OCI-LY1 (cell line): Measurements from ENCODE around the gene SRSF8.
"Not testable (repeated sequence)": the region's sequence is repeated elsewhere in the genome, so short reads cannot be mapped to it uniquely, and the experiment has no call there.

ENCODE experiments used
- CTCF ChIP-seq: fragments of 200-600 bp; sonication (generic), shearing (Covaris generic); IDR thresholded peaks from 2 replicates; pipeline ENCODE4 v1.5.1; 2017; ENCODE audit warnings: mild to moderate bottlenecking, antibody characterized with exemption, low read length, moderate library complexity, mixed read lengths
- EZH2 ChIP-seq: fragments of 200-600 bp; sonication (generic), shearing (Covaris generic); IDR thresholded peaks from 2 replicates; pipeline ENCODE4 v1.8.0; 2017; ENCODE audit warnings: borderline replicate concordance, mixed run types, mild to moderate bottlenecking, antibody characterized with exemption, low read length, moderate library complexity, mixed read lengths

GRCh38 chr11:95111471-95111870 lies 44.8 kb downstream of the SRSF8 start:
- TF ChIP-seq CTCF, EZH2: not testable (repeated sequence)
